Astrocyte (in vitro differentiated cells and primary cell): Measurements from ENCODE around the gene KASH5. TPM values are rescaled to one million over a fixed set of nuclear protein-coding genes. Genes with fewer than 3 reads are reported as not detected.
A peak's percentile ranks its signal among the peaks of the same experiment; 100 is the strongest.

Experiments
- DNase-seq: peaks from one replicate; pipeline ENCODE4 v3.0.0-alpha.2; 2010; ENCODE audit warnings: low read depth
- FAIRE-seq: peaks from 2 replicates; lab custom pipeline; 2011; peaks lifted over from hg19 to GRCh38; lab: Jason Lieb, UNC
- H2AFZ ChIP-seq: 2 replicates; pipeline ENCODE4 v1.6.0; 2012; ENCODE audit warnings: low read depth, low read length, inconsistent platforms
- H3K27ac ChIP-seq: 2 replicates; pipeline ENCODE4 v1.5.1; 2011; ENCODE audit warnings: low read depth, low read length, inconsistent platforms
- H3K27me3 ChIP-seq: 2 replicates; pipeline ENCODE4 v1.6.0; 2011; ENCODE audit warnings: low read length, inconsistent platforms; ENCODE audit not compliant: insufficient read depth
- H3K36me3 ChIP-seq: 2 replicates; pipeline ENCODE4 v1.5.1; 2011; ENCODE audit warnings: low read length, inconsistent platforms; ENCODE audit not compliant: insufficient read depth
- H3K4me1 ChIP-seq: 2 replicates; pipeline ENCODE4 v1.5.1; 2011; ENCODE audit warnings: low read length, inconsistent platforms; ENCODE audit not compliant: insufficient read depth
- H3K4me2 ChIP-seq: 2 replicates; pipeline ENCODE4 v1.6.0; 2012; ENCODE audit warnings: low read length, inconsistent platforms
- H3K4me3 ChIP-seq: 2 replicates; pipeline ENCODE4 v1.5.1; 2011; ENCODE audit warnings: low read depth, mild to moderate bottlenecking, low read length, inconsistent platforms; ENCODE audit not compliant: insufficient read depth
- H3K79me2 ChIP-seq: 2 replicates; pipeline ENCODE4 v1.6.0; 2012; ENCODE audit warnings: mild to moderate bottlenecking, low read length, inconsistent platforms; ENCODE audit not compliant: insufficient read depth
- H3K9ac ChIP-seq: 2 replicates; pipeline ENCODE4 v1.6.0; 2012; ENCODE audit warnings: mild to moderate bottlenecking, low read length, inconsistent platforms
- H3K9me3 ChIP-seq: 2 replicates; pipeline ENCODE4 v1.5.1; 2012; ENCODE audit warnings: low read depth, mild to moderate bottlenecking, low read length, inconsistent platforms; ENCODE audit not compliant: insufficient read depth
- H4K20me1 ChIP-seq: 2 replicates; pipeline ENCODE4 v1.6.0; 2012; ENCODE audit warnings: low read length, inconsistent platforms; ENCODE audit not compliant: insufficient read depth
- H3K27ac Mint-ChIP-seq: one replicate; pipeline ENCODE4 v1.8.0; 2021; ENCODE audit warnings: mild to moderate bottlenecking, mixed read lengths; ENCODE audit not compliant: unreplicated experiment
- H3K27me3 Mint-ChIP-seq: one replicate; pipeline ENCODE4 v1.8.0; 2021; ENCODE audit warnings: low read depth, mixed read lengths; ENCODE audit not compliant: unreplicated experiment
- H3K36me3 Mint-ChIP-seq: one replicate; pipeline ENCODE4 v1.8.0; 2021; ENCODE audit warnings: low read depth, mixed read lengths; ENCODE audit not compliant: unreplicated experiment
- H3K4me1 Mint-ChIP-seq: one replicate; pipeline ENCODE4 v1.8.0; 2021; ENCODE audit warnings: low read depth, mixed read lengths; ENCODE audit not compliant: unreplicated experiment
- H3K4me3 Mint-ChIP-seq: one replicate; pipeline ENCODE4 v1.8.0; 2021; ENCODE audit warnings: mild to moderate bottlenecking, moderate library complexity, mixed read lengths; ENCODE audit not compliant: unreplicated experiment
- H3K9me3 Mint-ChIP-seq: one replicate; pipeline ENCODE4 v1.8.0; 2021; ENCODE audit warnings: mild to moderate bottlenecking, mixed read lengths; ENCODE audit not compliant: unreplicated experiment
- EZH2 ChIP-seq: IDR thresholded peaks from 2 replicates; pipeline ENCODE4 v1.6.1; 2012; ENCODE audit warnings: mild to moderate bottlenecking, low read length, inconsistent platforms; ENCODE audit not compliant: insufficient read depth
- total RNA-seq: library from RNA; stranded (reverse); gene quantifications from 2 replicates; pipeline ENCODE4 v1.2.1, GENCODE V29; 2021
- TF ChIP-seq, protein P1 (sequence below): IDR thresholded peaks from 2 replicates; pipeline ENCODE4 v1.5.1; 2011; ENCODE audit warnings: low read depth, mild to moderate bottlenecking, inconsistent platforms, low read length, moderate library complexity; ENCODE audit not compliant: insufficient read depth

The KASH5 gene
- total RNA-seq, 1 donor from 2014 or later = not detected

DNA sequence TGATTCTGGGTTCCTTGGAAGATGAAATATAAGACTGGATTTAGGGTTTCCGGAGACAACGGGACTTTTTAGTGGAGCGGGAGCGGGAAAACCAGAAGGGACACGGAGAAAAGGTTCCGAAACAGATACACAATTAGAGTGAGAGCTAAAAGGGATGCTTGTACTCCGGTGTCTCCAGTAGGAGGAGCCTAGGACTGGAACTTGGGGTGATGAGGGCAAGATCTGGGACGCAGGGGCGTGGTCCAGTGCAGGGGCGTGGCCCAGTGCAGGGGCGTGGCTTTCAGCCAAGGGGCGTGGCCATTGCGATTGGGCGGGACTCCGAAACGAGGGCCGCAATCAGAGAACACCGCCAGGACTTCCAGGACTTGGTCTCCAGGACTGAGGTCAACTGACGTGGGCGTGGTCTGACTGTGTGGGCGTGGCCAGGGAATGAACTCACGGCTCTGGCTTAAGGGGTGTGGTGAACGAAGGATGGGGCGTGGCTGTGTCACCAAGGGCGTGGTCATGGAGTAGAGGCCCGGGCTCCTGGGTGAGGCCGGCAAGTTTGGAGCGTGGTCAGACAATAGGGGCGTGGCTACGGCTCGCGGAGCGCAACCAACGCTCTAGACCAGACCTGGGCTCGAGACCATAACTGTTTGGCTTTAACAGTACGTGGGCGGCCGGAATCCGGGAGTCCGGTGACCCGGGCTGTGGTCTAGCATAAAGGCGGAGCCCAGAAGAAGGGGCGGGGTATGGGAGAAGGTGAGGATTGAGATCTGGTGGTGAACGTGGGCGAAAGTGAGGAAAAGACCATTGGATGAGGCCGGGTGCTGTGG is 24.6 kb upstream of the KASH5 start, which contains the start of gene DKKL1:
Gene DKKL1, plus strand, starts transcription at position 610 of the 815 bp plus-strand sequence. Its CDS starts 122 bp downstream, at position 732.
- DNase-seq (peak; percentile 94), FAIRE-seq (no peak)
- Histone ChIP-seq H3K36me3 (peaks cover 5% of the 10 kb centered on the region), H3K79me2 (peaks cover 39% of the 10 kb centered on the region), H3K27me3 (no peaks in the 10 kb centered on the region), H3K9ac (peak within 1 kb of the TSS; percentile 98), H3K9me3 (no peaks in the 10 kb centered on the region), H2AFZ (peak within 1 kb of the TSS; percentile 75), H4K20me1 (peaks cover 4% of the 10 kb centered on the region), H3K4me2 (peak within 1 kb of the TSS; percentile 93), H3K4me1 (peaks cover 14% of the 10 kb centered on the region), H3K27ac (peak within 1 kb of the TSS; percentile 94), H3K4me3 (peak within 1 kb of the TSS; percentile 94)
- no peak for TF ChIP-seq EZH2
- TF ChIP-seq, protein P1, sequence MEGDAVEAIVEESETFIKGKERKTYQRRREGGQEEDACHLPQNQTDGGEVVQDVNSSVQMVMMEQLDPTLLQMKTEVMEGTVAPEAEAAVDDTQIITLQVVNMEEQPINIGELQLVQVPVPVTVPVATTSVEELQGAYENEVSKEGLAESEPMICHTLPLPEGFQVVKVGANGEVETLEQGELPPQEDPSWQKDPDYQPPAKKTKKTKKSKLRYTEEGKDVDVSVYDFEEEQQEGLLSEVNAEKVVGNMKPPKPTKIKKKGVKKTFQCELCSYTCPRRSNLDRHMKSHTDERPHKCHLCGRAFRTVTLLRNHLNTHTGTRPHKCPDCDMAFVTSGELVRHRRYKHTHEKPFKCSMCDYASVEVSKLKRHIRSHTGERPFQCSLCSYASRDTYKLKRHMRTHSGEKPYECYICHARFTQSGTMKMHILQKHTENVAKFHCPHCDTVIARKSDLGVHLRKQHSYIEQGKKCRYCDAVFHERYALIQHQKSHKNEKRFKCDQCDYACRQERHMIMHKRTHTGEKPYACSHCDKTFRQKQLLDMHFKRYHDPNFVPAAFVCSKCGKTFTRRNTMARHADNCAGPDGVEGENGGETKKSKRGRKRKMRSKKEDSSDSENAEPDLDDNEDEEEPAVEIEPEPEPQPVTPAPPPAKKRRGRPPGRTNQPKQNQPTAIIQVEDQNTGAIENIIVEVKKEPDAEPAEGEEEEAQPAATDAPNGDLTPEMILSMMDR = no peak
- peaks cover 4% of the 10 kb centered on the region for H3K36me3 Mint-ChIP-seq
- no peak within 1 kb of the TSS for H3K4me3 Mint-ChIP-seq
- no peak within 1 kb of the TSS for H3K27ac Mint-ChIP-seq
- H3K27me3 Mint-ChIP-seq = peaks cover 2% of the 10 kb centered on the region
- no peaks in the 10 kb centered on the region for H3K9me3 Mint-ChIP-seq
- peaks cover 3% of the 10 kb centered on the region for H3K4me1 Mint-ChIP-seq

DNA sequence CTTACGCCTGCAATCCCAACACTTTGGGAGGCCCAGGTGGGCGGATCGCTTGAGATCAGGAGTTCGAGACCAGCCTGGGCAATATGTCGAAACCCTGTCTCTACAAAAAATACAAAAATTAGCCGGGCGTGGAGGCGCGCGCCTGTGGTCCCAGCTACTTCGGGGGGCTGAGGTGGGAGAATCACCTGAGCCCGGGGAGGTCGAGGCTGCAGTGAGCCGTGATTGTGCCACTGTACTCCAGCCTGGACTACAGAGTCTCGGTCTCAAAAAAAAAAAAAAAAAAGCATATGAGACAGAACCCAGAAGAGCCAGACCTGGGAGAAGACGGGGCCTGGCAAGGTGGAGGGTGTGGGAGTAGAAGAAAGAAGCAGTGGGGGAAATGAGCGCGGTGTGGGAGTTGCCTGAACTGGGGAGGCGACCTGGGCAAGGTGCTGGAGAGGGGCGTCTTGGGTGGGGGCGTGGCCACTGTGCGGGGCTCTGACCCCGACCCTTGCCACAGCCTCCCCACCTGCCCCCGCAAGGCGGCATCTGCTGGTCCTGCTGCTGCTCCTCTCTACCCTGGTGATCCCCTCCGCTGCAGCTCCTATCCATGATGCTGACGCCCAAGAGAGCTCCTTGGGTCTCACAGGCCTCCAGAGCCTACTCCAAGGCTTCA is 23.8 kb upstream of the KASH5 start:
- peaks cover 5% of the 10 kb centered on the region for H3K9me3 ChIP-seq
- TF ChIP-seq EZH2 = no peak
- TF ChIP-seq, protein P1 = no peak
- H3K27me3 ChIP-seq = no peaks in the 10 kb centered on the region
- peak overlapping the region; percentile 93 for H3K4me2 ChIP-seq
- peaks cover 4% of the 10 kb centered on the region for H4K20me1 ChIP-seq
- H3K27ac Mint-ChIP-seq = no peak overlapping the region
- peaks cover 3% of the 10 kb centered on the region for H3K4me1 Mint-ChIP-seq
- peak overlapping the region; percentile 47 for H3K4me3 ChIP-seq
- no peak for FAIRE-seq
- no peak overlapping the region for H3K27ac ChIP-seq
- peaks cover 33% of the 10 kb centered on the region for H3K79me2 ChIP-seq
- peaks cover 2% of the 10 kb centered on the region for H3K27me3 Mint-ChIP-seq
- H2AFZ ChIP-seq = peak overlapping the region; percentile 71
- no peak overlapping the region for H3K4me3 Mint-ChIP-seq
- H3K4me1 ChIP-seq = peaks cover 14% of the 10 kb centered on the region
- H3K9me3 Mint-ChIP-seq = peaks cover 6% of the 10 kb centered on the region
- H3K36me3 Mint-ChIP-seq = peaks cover 3% of the 10 kb centered on the region
- peak overlapping the region; percentile 15 for H3K9ac ChIP-seq
- no peak for DNase-seq
- peaks cover 3% of the 10 kb centered on the region for H3K36me3 ChIP-seq
